Common myeloid progenitor, CD34-positive (primary cell): Measurements from ENCODE around the gene SERTAD1.
"Not testable (repeated sequence)": the region's sequence is repeated elsewhere in the genome, so short reads cannot be mapped to it uniquely, and the experiment has no call there.

Experiments
- CTCF ChIA-PET: fragments of 350-600 bp; sonication (Branson Sonifier 250); formaldehyde crosslinking; loops from one replicate; lab custom pipeline; 2021; ENCODE audit warnings: antibody characterized with exemption; lab: Charles Lee
- POLR2A ChIA-PET: fragments of 350-600 bp; sonication (Branson Sonifier 250); formaldehyde crosslinking; loops from one replicate; lab custom pipeline; 2021; ENCODE audit warnings: antibody characterized with exemption; lab: Charles Lee
- DNase-seq, 3 donors: peaks; one replicate each; pipeline versions ENCODE4 v3.0.0 to v3.0.0-alpha.2; 2013
- H3K27ac ChIP-seq, 2 experiments: 1 replicate in 1 of 2; 2 replicates in 1 of 2; pipeline ENCODE4 v1.7.0; 2013; ENCODE audit warnings: inconsistent platforms in 2 of 2, low read length in 2 of 2, mild to moderate bottlenecking in 2 of 2, low read depth in 1 of 2, moderate library complexity in 1 of 2; ENCODE audit not compliant: severe bottlenecking in 2 of 2, insufficient read depth in 1 of 2, poor library complexity in 1 of 2
- H3K27me3 ChIP-seq, 5 experiments: replicated peaks in 2 of 5; 1 replicate in 3 of 5; 2 replicates in 2 of 5; pipeline versions ENCODE4 v1.6.1 to v1.7.0; 2013; ENCODE audit warnings: low read length in 4 of 5, mild to moderate bottlenecking in 2 of 5, moderate library complexity in 2 of 5, inconsistent platforms in 1 of 5; ENCODE audit not compliant: insufficient read depth in 5 of 5, control insufficient read depth in 4 of 5
- H3K36me3 ChIP-seq, 4 experiments: 1 replicate in 2 of 4; 2 replicates in 2 of 4; pipeline versions ENCODE4 v1.6.1 to v1.7.0; 2013; ENCODE audit warnings: low read length in 3 of 4, control low read depth in 1 of 4, mild to moderate bottlenecking in 1 of 4; ENCODE audit not compliant: control insufficient read depth in 4 of 4, insufficient read depth in 4 of 4
- H3K4me1 ChIP-seq, 4 experiments: 1 replicate in 3 of 4; 2 replicates in 1 of 4; pipeline versions ENCODE4 v1.6.1 to v1.7.1; 2013; ENCODE audit warnings: low read length in 3 of 4, mild to moderate bottlenecking in 3 of 4, control low read depth in 1 of 4, inconsistent platforms in 1 of 4, moderate library complexity in 1 of 4; ENCODE audit not compliant: control insufficient read depth in 4 of 4, insufficient read depth in 4 of 4; ENCODE audit errors: control extremely low read depth in 1 of 4
- H3K4me3 ChIP-seq, 7 experiments: 1 replicate in 4 of 7; 2 replicates in 3 of 7; pipeline versions ENCODE4 v1.5.1 to v1.7.0; 2013; ENCODE audit warnings: mild to moderate bottlenecking in 7 of 7, low read length in 6 of 7, moderate library complexity in 6 of 7, inconsistent platforms in 2 of 7, low read depth in 2 of 7, control low read depth in 1 of 7; ENCODE audit not compliant: insufficient read depth in 4 of 7, control insufficient read depth in 1 of 7; ENCODE audit errors: extremely low read depth in 1 of 7
- H3K9me3 ChIP-seq, 5 experiments: 1 replicate in 4 of 5; 2 replicates in 1 of 5; pipeline versions ENCODE4 v1.6.1 to v1.7.1; 2013; ENCODE audit warnings: low read length in 4 of 5, mild to moderate bottlenecking in 2 of 5, inconsistent platforms in 1 of 5, low read depth in 1 of 5, moderate library complexity in 1 of 5; ENCODE audit not compliant: control insufficient read depth in 4 of 5, insufficient read depth in 2 of 5; ENCODE audit errors: control extremely low read depth in 1 of 5
- WGBS: methylation state at CpG from one replicate; pipeline ENCODE4 v1.1.5; 2013; ENCODE audit not compliant: insufficient coverage; 5-methylcytosine and 5-hydroxymethylcytosine counted together

Gene SERTAD1

GRCh38 chr19:40466219-40466984, 40.6 kb upstream of the SERTAD1 start:
- H3K27ac ChIP-seq, result no peak overlapping the region
- no peaks in the 10 kb centered on the region for H3K9me3 ChIP-seq
- H3K4me1 ChIP-seq, result peaks cover 5 to 36% (median 28%) of the 10 kb centered on the region in 4 experiments
- 10% methylated on average over 39 of the region's 48 CpGs for WGBS
- H3K27me3 ChIP-seq, result peaks cover 0 to 27% (median 12%) of the 10 kb centered on the region in 5 experiments
- POLR2A ChIA-PET, result interaction anchor here (0.9 kb wide), 1 partner anchor 23 kb away, joined by 3 read pairs; no protein-coding TSS in a partner anchor
- CTCF ChIA-PET, result interaction anchor here (0.7 to 2.1 kb wide), 3 partner anchors 39 to 55 kb away, joined by 3 to 5 read pairs (median 4); no protein-coding TSS in a partner anchor
- DNase-seq, result peak; percentile 22 to 75 (median 62)
- no peaks in the 10 kb centered on the region for H3K36me3 ChIP-seq
- H3K4me3 ChIP-seq, result peak overlapping the region; percentile 7 to 81 (median 68)

DNA sequence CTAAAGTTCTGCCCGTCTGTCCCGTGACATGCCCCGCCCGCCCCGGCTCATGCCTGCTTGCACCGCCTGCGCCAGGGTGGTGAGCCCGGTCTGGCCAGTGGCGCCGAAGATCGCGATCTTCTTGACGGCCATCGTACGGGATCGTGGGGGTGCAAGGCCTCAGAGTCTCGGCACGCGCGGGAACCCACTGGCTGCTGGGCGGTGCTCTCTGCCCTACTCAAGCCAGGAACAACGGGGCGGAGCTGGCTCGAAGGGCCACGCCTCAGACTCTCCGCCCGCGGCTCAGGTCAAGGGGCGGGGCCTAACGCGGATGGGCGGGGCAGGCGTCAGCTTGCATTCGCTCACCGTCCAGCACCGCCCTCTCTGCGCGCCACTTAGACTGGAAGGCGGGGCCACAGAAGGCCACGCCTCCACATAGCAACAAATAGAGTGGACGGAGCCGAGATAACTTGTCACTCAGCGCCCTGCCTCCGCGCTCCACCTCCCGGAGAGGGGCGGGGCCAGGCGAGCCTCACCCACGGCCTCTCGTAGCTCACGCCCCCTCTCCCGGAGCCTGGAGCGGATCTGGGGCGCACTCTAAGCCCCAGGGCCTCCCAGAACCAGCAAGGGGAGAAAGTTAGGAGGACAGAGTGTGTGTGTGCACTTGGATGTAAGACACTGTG, 39.9 kb upstream of the SERTAD1 start, which contains the start of gene BLVRB:
BLVRB (minus strand) TSS at position 189 of the 662 bp plus-strand sequence; CDS start at position 132, 57 bp downstream.
- Histone ChIP-seq H3K4me1 (peaks cover 5 to 36% (median 28%) of the 10 kb centered on the region in 4 experiments), H3K36me3 (no peaks in the 10 kb centered on the region), H3K27ac (peak within 1 kb of the TSS in 1 of 2 experiments; percentile 80), H3K27me3 (peaks cover 0 to 27% (median 12%) of the 10 kb centered on the region in 5 experiments), H3K9me3 (no peaks in the 10 kb centered on the region), H3K4me3 (peak within 1 kb of the TSS; percentile 38 to 81 (median 73))
- POLR2A ChIA-PET, result interaction anchor here (0.9 to 1.1 kb wide), 2 partner anchors 22 to 33 kb away, joined by 3 read pairs; no protein-coding TSS in a partner anchor
- WGBS, result 0% methylated on average over 47 of the region's 54 CpGs
- peak; percentile 99 for DNase-seq
- CTCF ChIA-PET, result interaction anchor here (0.7 to 4.2 kb wide), 14 partner anchors 12 to 169 kb away, joined by 3 to 38 read pairs (median 4); partner anchors contain the start of genes LTBP4 and SERTAD1

GRCh38 chr19:40465025-40465556, 39.3 kb upstream of the SERTAD1 start:
- Histone ChIP-seq H3K9me3 (no peaks in the 10 kb centered on the region), H3K4me3 (peak overlapping the region; percentile 38 to 81 (median 73)), H3K27ac (peak overlapping the region in 1 of 2 experiments; percentile 80), H3K36me3 (no peaks in the 10 kb centered on the region), H3K4me1 (peaks cover 5 to 36% (median 28%) of the 10 kb centered on the region in 4 experiments), H3K27me3 (peaks cover 0 to 27% (median 12%) of the 10 kb centered on the region in 5 experiments)
- 9% methylated on average over 10 of the region's 11 CpGs for WGBS
- peak; percentile 46 to 87 (median 86) for DNase-seq
- POLR2A ChIA-PET, result interaction anchor here (0.9 to 1.1 kb wide), 2 partner anchors 22 to 33 kb away, joined by 3 read pairs; no protein-coding TSS in a partner anchor
- CTCF ChIA-PET, result interaction anchor here (0.7 to 4.2 kb wide), 17 partner anchors 11 to 169 kb away, joined by 3 to 38 read pairs (median 3); partner anchors contain the start of genes LTBP4 and SERTAD1

GRCh38 chr19:40464059-40465024, 38.5 kb upstream of the SERTAD1 start:
- 25% methylated on average over 8 of the region's 11 CpGs for WGBS
- H3K27me3 ChIP-seq, result peaks cover 0 to 27% (median 12%) of the 10 kb centered on the region in 5 experiments
- no peaks in the 10 kb centered on the region for H3K36me3 ChIP-seq
- H3K4me1 ChIP-seq, result peaks cover 5 to 36% (median 28%) of the 10 kb centered on the region in 4 experiments
- peak overlapping the region in 1 of 2 experiments; percentile 80 for H3K27ac ChIP-seq
- ChIA-PET POLR2A (interaction anchor here (1.0 to 1.1 kb wide), 2 partner anchors 18 to 34 kb away, joined by 3 read pairs; no protein-coding TSS in a partner anchor), CTCF (interaction anchor here (0.6 to 4.2 kb wide), 19 partner anchors 11 to 170 kb away, joined by 3 to 38 read pairs (median 3); partner anchors contain the start of gene LTBP4)
- H3K9me3 ChIP-seq, result no peaks in the 10 kb centered on the region
- DNase-seq, result peak; percentile 75 to 86 (median 82)
- peak overlapping the region in 6 of 7 experiments; percentile 3 to 81 (median 74) for H3K4me3 ChIP-seq

DNA sequence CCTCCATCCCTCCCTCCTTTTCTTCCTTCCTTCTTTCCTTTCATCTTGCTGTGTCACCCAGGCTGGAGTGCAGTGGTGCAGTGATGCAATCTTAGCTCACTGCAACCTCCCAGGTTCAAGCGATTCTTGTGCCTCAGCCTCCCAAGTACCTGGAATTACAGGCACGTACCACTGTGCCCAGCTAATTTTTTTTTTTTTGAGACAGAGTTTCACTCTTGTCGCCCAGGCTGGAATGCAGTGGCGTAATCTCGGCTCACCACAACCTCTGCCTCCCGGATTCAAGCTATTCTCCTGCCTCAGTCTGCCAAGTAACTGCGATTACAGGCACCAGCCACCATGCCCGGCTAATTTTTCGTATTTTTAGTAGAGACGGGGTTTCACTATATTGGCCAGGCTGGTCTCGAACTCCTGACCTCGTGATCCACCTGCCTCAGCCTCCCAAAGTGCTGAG, 37.8 kb upstream of the SERTAD1 start:
- H3K9me3 ChIP-seq, DNase-seq, H3K4me3 ChIP-seq, POLR2A ChIA-PET, H3K36me3 ChIP-seq: not testable (repeated sequence)
- 82% methylated on average over 6 of the region's 12 CpGs for WGBS
- Histone ChIP-seq H3K27me3 (peaks cover 0 to 24% (median 12%) of the 10 kb centered on the region in 5 experiments), H3K4me1 (peaks cover 5 to 36% (median 28%) of the 10 kb centered on the region in 4 experiments), H3K27ac (peak overlapping the region in 1 of 2 experiments; percentile 80)
- CTCF ChIA-PET, result interaction anchor here (0.6 to 4.2 kb wide), 15 partner anchors 10 to 159 kb away, joined by 3 to 38 read pairs (median 3); partner anchors contain the start of gene LTBP4
